SJSA1 (cell line): Measurements from ENCODE around the gene CMTR1. TPM values are rescaled to one million over a fixed set of nuclear protein-coding genes. Genes with fewer than 3 reads are reported as not detected.
"Not testable (repeated sequence)": the region's sequence is repeated elsewhere in the genome, so short reads cannot be mapped to it uniquely, and the experiment has no call there.

ENCODE experiments used
- DNase-seq, 2 experiments: peaks; one replicate each; pipeline ENCODE4 v3.0.0-alpha.2; 2015 to 2020; ENCODE audit warnings: low spot score in 2 of 2, low read depth in 1 of 2
- H3K27ac ChIP-seq: fragments of 250-450 bp; sonication (Bioruptor Pico); 2 replicates; pipeline ENCODE4 v1.5.1; 2020; ENCODE audit warnings: mild to moderate bottlenecking, moderate library complexity
- H3K27me3 ChIP-seq: fragments of 250-450 bp; sonication (Bioruptor Pico); replicated peaks from 2 replicates; pipeline ENCODE4 v1.5.1; 2020; ENCODE audit warnings: mild to moderate bottlenecking, moderate library complexity
- H3K36me3 ChIP-seq: fragments of 250-450 bp; sonication (Bioruptor Pico); 2 replicates; pipeline ENCODE4 v1.5.1; 2020; ENCODE audit warnings: mild to moderate bottlenecking
- H3K4me1 ChIP-seq: fragments of 250-450 bp; sonication (Bioruptor Pico); replicated peaks from 2 replicates; pipeline ENCODE4 v1.6.1; 2021; ENCODE audit warnings: mild to moderate bottlenecking
- H3K4me3 ChIP-seq: fragments of 250-450 bp; sonication (Bioruptor Pico); 2 replicates; pipeline ENCODE4 v1.5.1; 2020; ENCODE audit warnings: mild to moderate bottlenecking
- H3K9me3 ChIP-seq: fragments of 250-450 bp; sonication (Bioruptor Pico); replicated peaks from 2 replicates; pipeline ENCODE4 v1.5.1; 2020; ENCODE audit warnings: mild to moderate bottlenecking
- total RNA-seq: library from RNA; depleted of rRNA; stranded (reverse); fragments of >200 nt; shearing (Covaris generic); gene quantifications from 2 replicates; pipeline ENCODE4 v1.2.3, GENCODE V29; 2014; rRNA removed

CMTR1 gene, protein sequence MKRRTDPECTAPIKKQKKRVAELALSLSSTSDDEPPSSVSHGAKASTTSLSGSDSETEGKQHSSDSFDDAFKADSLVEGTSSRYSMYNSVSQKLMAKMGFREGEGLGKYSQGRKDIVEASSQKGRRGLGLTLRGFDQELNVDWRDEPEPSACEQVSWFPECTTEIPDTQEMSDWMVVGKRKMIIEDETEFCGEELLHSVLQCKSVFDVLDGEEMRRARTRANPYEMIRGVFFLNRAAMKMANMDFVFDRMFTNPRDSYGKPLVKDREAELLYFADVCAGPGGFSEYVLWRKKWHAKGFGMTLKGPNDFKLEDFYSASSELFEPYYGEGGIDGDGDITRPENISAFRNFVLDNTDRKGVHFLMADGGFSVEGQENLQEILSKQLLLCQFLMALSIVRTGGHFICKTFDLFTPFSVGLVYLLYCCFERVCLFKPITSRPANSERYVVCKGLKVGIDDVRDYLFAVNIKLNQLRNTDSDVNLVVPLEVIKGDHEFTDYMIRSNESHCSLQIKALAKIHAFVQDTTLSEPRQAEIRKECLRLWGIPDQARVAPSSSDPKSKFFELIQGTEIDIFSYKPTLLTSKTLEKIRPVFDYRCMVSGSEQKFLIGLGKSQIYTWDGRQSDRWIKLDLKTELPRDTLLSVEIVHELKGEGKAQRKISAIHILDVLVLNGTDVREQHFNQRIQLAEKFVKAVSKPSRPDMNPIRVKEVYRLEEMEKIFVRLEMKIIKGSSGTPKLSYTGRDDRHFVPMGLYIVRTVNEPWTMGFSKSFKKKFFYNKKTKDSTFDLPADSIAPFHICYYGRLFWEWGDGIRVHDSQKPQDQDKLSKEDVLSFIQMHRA
- total RNA-seq, result 37.3 and 39.1 TPM in 2 replicates

DNA sequence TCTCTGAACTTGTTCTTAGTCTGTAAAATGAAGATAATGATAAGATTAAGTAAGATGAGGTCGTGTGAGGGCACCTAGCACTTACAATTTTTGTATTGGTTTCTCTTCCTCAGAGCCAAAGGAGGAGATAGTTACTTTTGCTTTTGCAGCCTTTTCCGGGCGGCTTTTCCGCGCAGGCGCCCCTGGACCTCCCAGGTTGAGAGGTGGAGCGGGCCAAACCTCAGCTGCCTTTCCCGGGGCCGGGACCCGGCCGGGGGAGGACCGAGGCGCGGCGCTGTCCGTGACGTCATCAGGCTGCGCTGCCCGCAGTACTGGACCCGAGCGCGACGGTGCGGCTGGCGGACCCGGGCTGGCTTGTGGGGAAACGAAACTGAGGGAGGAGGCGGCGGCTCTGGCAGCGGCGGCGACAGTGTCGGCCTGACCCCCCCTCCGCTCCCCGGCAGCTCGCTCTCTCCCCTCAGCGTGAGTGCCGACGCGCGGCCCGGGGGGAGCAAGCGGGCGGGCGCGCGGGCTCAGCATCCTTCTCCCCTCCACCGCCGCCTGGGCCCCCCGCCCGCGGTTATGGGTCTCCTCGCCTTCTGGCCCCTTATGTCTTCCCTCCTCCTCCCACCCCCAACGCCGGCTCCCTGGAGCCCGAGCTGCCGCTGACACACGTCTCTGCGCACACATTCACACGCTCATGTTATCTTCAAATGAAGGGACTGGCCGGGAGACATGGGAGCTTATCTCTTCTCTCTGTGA is at the start of gene CMTR1:
CMTR1 (plus strand) TSS at position 306 of the 741 bp plus-strand sequence. CDS start 2,409 bp downstream, outside the sequence.
- peak within 1 kb of the TSS; percentile 77 for H3K4me3 ChIP-seq
- DNase-seq, result peak; percentile 92 to 96
- H3K36me3 ChIP-seq, result peaks cover 27% of the 10 kb centered on the region

DNA sequence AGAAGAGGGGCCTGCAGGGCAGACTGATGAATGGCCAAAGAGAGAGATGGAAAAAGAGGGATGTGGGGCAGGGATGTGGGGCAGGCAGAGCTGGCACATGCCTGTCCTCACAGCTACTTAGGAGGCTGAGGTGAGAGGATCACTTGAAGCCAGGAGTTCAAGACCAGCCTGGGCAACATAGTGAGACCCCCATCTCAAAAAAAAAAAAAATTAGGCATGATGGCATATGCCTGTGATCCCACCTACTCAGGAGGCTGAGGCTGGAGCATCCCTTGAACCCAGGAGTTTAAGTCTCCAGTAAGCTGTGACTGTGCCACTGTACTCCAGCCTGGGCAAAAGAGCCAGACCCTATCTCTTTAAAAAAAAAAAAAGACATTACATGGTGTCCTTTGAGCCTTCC is 44.4 kb upstream of the CMTR1 start:
- Histone ChIP-seq H3K27ac (no peak overlapping the region), H3K27me3 (no peaks in the 10 kb centered on the region), H3K4me3 (no peak overlapping the region), H3K4me1 (no peaks in the 10 kb centered on the region), H3K9me3 (no peaks in the 10 kb centered on the region), H3K36me3 (peaks cover 49% of the 10 kb centered on the region)
- no peak for DNase-seq

More for the DNA sequence above, at the start of gene CMTR1:
- Histone ChIP-seq H3K27ac (peak within 1 kb of the TSS; percentile 60), H3K9me3 (no peaks in the 10 kb centered on the region), H3K4me1 (peaks cover 13% of the 10 kb centered on the region), H3K27me3 (no peaks in the 10 kb centered on the region)

DNA sequence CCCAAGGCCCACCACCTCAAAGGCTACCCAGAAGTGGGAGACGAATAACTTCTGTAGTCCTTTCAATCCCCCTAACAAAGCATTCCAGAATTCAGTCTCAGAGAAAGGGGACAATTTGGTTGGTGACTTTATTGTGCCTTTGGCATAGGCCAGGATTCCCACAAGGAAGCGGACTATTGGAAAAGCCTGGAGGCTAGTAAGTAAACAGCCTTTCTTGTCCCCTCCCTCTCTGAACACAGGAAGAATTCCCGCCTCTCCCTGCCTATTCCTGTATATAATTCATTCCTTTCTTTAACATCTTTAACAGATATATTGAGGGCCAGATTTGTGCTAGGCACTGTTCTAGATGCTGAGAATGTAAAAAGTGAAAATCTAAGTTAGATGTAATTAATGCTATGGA is 43.2 kb upstream of the CMTR1 start:
- peaks cover 49% of the 10 kb centered on the region for H3K36me3 ChIP-seq
- H3K27ac ChIP-seq, result no peak overlapping the region
- no peak overlapping the region for H3K4me3 ChIP-seq
- DNase-seq, result no peak
- H3K27me3 ChIP-seq, result no peaks in the 10 kb centered on the region
- H3K4me1 ChIP-seq, result no peaks in the 10 kb centered on the region
- no peaks in the 10 kb centered on the region for H3K9me3 ChIP-seq

- Histone ChIP-seq H3K27me3 (no peaks in the 10 kb centered on the region), H3K4me3 (no peak overlapping the region), H3K36me3 (peaks cover 48% of the 10 kb centered on the region), H3K4me1 (no peaks in the 10 kb centered on the region), H3K27ac (no peak overlapping the region), H3K9me3 (no peaks in the 10 kb centered on the region)
- DNase-seq, result no peak
Measured at GRCh38 chr6:37391120-37391519, 41.9 kb upstream of the CMTR1 start.

DNA sequence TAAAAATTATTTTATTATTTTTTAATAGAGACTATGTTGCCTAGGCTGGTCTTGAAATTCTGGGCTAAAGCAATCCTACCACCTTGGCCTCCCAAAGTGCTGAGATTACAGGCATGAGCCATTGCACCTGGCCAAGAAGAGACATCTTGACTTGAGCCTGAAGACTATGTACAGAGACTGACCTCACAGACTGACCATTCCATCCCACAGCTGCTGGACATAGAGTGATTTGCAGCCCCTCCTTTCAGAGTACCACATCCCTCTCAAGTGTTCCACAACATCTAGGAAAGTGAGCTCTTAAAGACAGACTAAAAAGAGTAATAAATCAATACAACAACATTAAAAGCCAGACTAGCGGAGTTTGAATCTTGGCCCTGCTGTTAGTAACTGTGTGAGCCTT is 40.2 kb upstream of the CMTR1 start:
- H3K4me3 ChIP-seq, result no peak overlapping the region
- H3K27ac ChIP-seq, result no peak overlapping the region
- H3K36me3 ChIP-seq, result peaks cover 45% of the 10 kb centered on the region
- H3K9me3 ChIP-seq, result no peaks in the 10 kb centered on the region
- no peak for DNase-seq
- no peaks in the 10 kb centered on the region for H3K27me3 ChIP-seq
- no peaks in the 10 kb centered on the region; the same call in 1 of the 2 replicates for H3K4me1 ChIP-seq

GRCh38 chr6:37393381-37393929 is 39.6 kb upstream of the CMTR1 start:
- Histone ChIP-seq H3K9me3 (no peaks in the 10 kb centered on the region), H3K4me3 (no peak overlapping the region), H3K4me1 (no peaks in the 10 kb centered on the region; the same call in 1 of the 2 replicates), H3K27me3 (no peaks in the 10 kb centered on the region), H3K27ac (no peak overlapping the region), H3K36me3 (peaks cover 38% of the 10 kb centered on the region)
- no peak for DNase-seq

DNA sequence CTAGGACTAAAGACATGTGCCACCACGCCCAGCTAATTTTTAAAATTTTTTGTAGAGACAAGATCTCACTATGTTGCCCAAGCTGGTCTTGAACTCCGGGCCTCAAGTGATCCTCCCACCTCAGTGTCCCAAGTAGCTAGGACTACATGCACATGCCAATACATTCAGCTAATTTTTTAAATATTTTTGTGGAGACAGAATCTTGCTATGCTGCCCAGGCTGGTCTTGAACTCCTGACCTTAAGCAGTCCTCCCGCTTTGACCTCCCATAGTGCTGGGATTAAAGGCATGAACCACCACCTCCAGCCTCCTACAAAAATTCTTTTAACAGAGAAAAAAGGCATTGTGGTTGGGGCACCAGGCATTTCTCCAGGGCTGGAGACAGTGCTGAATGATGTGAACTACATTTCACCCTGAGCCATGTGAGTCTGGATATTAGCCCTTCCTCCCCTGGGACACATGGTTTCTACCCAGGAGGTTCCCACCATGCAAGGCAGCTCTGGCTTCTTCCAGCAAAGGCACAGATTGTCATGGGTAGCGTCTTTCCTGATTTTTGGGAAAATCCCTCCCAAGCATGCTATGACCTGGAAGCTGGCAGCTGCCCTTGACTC is 36.3 kb upstream of the CMTR1 start:
- H3K4me3 ChIP-seq, result no peak overlapping the region
- DNase-seq, result peak in 1 of 2 experiments; percentile 17
- no peak overlapping the region for H3K27ac ChIP-seq
- H3K27me3 ChIP-seq, result no peaks in the 10 kb centered on the region
- no peaks in the 10 kb centered on the region for H3K9me3 ChIP-seq
- H3K4me1 ChIP-seq, result no peaks in the 10 kb centered on the region; the same call in 1 of the 2 replicates
- H3K36me3 ChIP-seq, result peaks cover 17% of the 10 kb centered on the region

- Histone ChIP-seq H3K4me1 (no peaks in the 10 kb centered on the region; the same call in 1 of the 2 replicates), H3K9me3 (no peaks in the 10 kb centered on the region), H3K27me3 (peaks cover 6% of the 10 kb centered on the region; the same call in 1 of the 2 replicates), H3K36me3 (no peaks in the 10 kb centered on the region; the same call in 1 of the 2 replicates), H3K4me3 (no peak overlapping the region), H3K27ac (no peak overlapping the region)
- no peak for DNase-seq
Measured at GRCh38 chr6:37399131-37399530, 33.9 kb upstream of the CMTR1 start.

- Histone ChIP-seq H3K4me1 (no peaks in the 10 kb centered on the region; the same call in 1 of the 2 replicates), H3K9me3 (no peaks in the 10 kb centered on the region; the same call in 1 of the 2 replicates), H3K27ac (no peak overlapping the region), H3K36me3 (no peaks in the 10 kb centered on the region), H3K4me3 (no peak overlapping the region), H3K27me3 (peaks cover 6% of the 10 kb centered on the region; the same call in 1 of the 2 replicates)
- no peak for DNase-seq
Measured at GRCh38 chr6:37399795-37400490, 33.1 kb upstream of the CMTR1 start.

DNA sequence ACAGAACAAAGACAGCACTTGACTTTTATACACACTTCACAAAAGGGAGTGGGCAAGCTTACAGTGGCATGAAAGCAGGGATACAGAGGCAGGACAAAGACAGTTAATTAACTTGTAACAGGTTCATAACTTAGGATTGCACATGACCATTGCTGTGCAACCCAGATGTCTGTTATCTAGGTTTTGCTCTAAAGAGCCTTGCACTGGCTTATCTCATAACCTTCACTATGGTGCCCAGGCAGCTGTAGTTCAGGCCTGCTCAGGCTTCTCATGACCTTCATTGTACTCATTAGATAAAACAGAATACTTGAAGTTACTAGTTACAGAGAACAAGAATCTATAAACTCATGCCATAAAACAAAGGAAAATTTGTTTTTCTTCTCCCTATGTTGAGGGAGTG is 31.4 kb upstream of the CMTR1 start:
- not testable (repeated sequence) for H3K4me1 ChIP-seq, H3K9me3 ChIP-seq, H3K27ac ChIP-seq, H3K4me3 ChIP-seq, H3K27me3 ChIP-seq, DNase-seq, H3K36me3 ChIP-seq

GRCh38 chr6:37406726-37407341 is 26.2 kb upstream of the CMTR1 start:
- H3K4me3 ChIP-seq, result no peak overlapping the region
- H3K9me3 ChIP-seq, result no peaks in the 10 kb centered on the region; the same call in 1 of the 2 replicates
- no peaks in the 10 kb centered on the region for H3K4me1 ChIP-seq
- H3K27ac ChIP-seq, result no peak overlapping the region
- H3K36me3 ChIP-seq, result no peaks in the 10 kb centered on the region
- no peak for DNase-seq
- H3K27me3 ChIP-seq, result peaks cover 30% of the 10 kb centered on the region

- no peak for DNase-seq
- Histone ChIP-seq H3K27ac (no peak overlapping the region), H3K4me1 (no peaks in the 10 kb centered on the region), H3K9me3 (no peaks in the 10 kb centered on the region; the same call in 1 of the 2 replicates), H3K36me3 (no peaks in the 10 kb centered on the region), H3K27me3 (peaks cover 30% of the 10 kb centered on the region), H3K4me3 (no peak overlapping the region)
Measured at GRCh38 chr6:37407948-37408347, 25.1 kb upstream of the CMTR1 start.
